K562 (cell line): Measurements from ENCODE around the gene SRL. TPM values are rescaled to one million over a fixed set of nuclear protein-coding genes. Genes with fewer than 3 reads are reported as not detected.

ENCODE experiments used
- ARHGAP35 ChIP-seq: fragments of 450-650 bp; IDR thresholded peaks from 2 replicates; pipeline ENCODE4 v1.6.1; 2018; ENCODE audit not compliant: partially characterized antibody
- ARID3A ChIP-seq: IDR thresholded peaks from 2 replicates; pipeline ENCODE4 v1.6.1; 2012; ENCODE audit warnings: low read depth, low read length, improper control_type of control experiment, borderline replicate concordance
- BCOR ChIP-seq: fragments of 450-650 bp; IDR thresholded peaks from 2 replicates; pipeline ENCODE4 v1.6.1; 2016
- CTCFL ChIP-seq: IDR thresholded peaks from 2 replicates; pipeline ENCODE4 v1.6.1; 2011; ENCODE audit warnings: borderline replicate concordance, low read depth, mild to moderate bottlenecking, moderate library complexity, low read length; ENCODE audit not compliant: insufficient read depth, poor library complexity, severe bottlenecking
- JUNB ChIP-seq: fragments of 450-650 bp; formaldehyde crosslinking; conservative IDR thresholded peaks from 2 replicates; pipeline ENCODE4 v1.4.0; 2020; ENCODE audit warnings: mild to moderate bottlenecking
- MTF1 ChIP-seq: fragments of 250-450 bp; sonication (Bioruptor Pico); IDR thresholded peaks from 2 replicates; pipeline ENCODE4 v1.9.0; 2021; ENCODE audit warnings: moderate library complexity, mild to moderate bottlenecking, inconsistent platforms, borderline replicate concordance
- REST ChIP-seq, 2 experiments: fragments of 450-650 bp; formaldehyde crosslinking in 1 of 2; IDR thresholded peaks; 2 replicates each; pipeline versions ENCODE4 v1.4.0 to v1.6.1; 2014 to 2020; ENCODE audit warnings: mild to moderate bottlenecking in 2 of 2, borderline replicate concordance in 1 of 2, low read depth in 1 of 2
- RFX5 ChIP-seq: IDR thresholded peaks from 2 replicates; pipeline ENCODE4 v1.6.1; 2011; ENCODE audit warnings: low read depth, mild to moderate bottlenecking, improper control_type of control experiment, low read length
- SIN3B ChIP-seq: fragments of 450-650 bp; IDR thresholded peaks from 2 replicates; pipeline ENCODE4 v1.6.1; 2017; ENCODE audit warnings: low read depth, mild to moderate bottlenecking, moderate library complexity
- SRSF3 ChIP-seq: fragments of 200-400 bp; formaldehyde crosslinking; IDR thresholded peaks from 2 replicates; pipeline ENCODE4 v1.6.1; 2016; ENCODE audit warnings: mild to moderate bottlenecking, low read length, moderate library complexity; ENCODE audit not compliant: insufficient read depth
- VEZF1 ChIP-seq: fragments of 200-800 bp; sonication (Bioruptor generic); IDR thresholded peaks from 2 replicates; pipeline ENCODE4 v1.6.1; 2017; ENCODE audit warnings: missing genetic modification characterization, missing compliant biosample characterization
- ZNF263 ChIP-seq: sonication (generic); formaldehyde crosslinking; IDR thresholded peaks from 2 replicates; pipeline ENCODE4 v1.8.0; 2022; ENCODE audit warnings: mild to moderate bottlenecking, missing genetic modification reagents, borderline replicate concordance
- ZNF778 ChIP-seq: fragments of 450-650 bp; formaldehyde crosslinking; IDR thresholded peaks from 2 replicates; pipeline ENCODE4 v1.4.0; 2020; ENCODE audit warnings: mild to moderate bottlenecking, moderate library complexity
- polyA plus RNA-seq, 8 experiments: library from polyadenylated mRNA; depleted of rRNA in 4 of 8; stranded (reverse) in 5 of 8; unstranded in 3 of 8; fragments of >200 nt; fragmentation: Nextera tagmentation in 2 of 8; fragmentation: Illumina TruSeq in 1 of 8; extraction: Ambion mirVana in 2 of 8; extraction: Trizol in 1 of 8; gene quantifications; 2 replicates each; pipeline versions ENCODE4 v1.2.1 to v1.2.3, GENCODE V29; 2011 to 2014; ENCODE audit warnings: inconsistent platforms in 1 of 8, missing spikeins in 1 of 8
- total RNA-seq, 7 experiments: library from RNA; depleted of rRNA in 6 of 7; stranded (reverse); fragments of >200 nt in 6 of 7; fragmentation: Illumina TruSeq in 2 of 7; extraction: Trizol in 2 of 7; gene quantifications; 2 replicates each; pipeline versions ENCODE4 v1.2.1 to v1.2.3, GENCODE V29; 2011 to 2021; ENCODE audit warnings: low replicate concordance in 1 of 7

Gene SRL
- total and polyA plus RNA-seq, 9 of the 15 experiments (the other 6 are each of a cell fraction or from before 2014, with no cell fraction given): 0.01 TPM; not detected in 8

- TF ChIP-seq VEZF1 (CRISPR knock-in tag): peak; percentile 62
- TF ChIP-seq SRSF3: no peak
- no peak for TF ChIP-seq CTCFL
- no peak for TF ChIP-seq ZNF778
- 0 out of 2 replicates have a peak, but pooled peaks have one; percentile 47 for TF ChIP-seq ARID3A
- TF ChIP-seq SIN3B: no peak
- TF ChIP-seq ARHGAP35: no peak
- TF ChIP-seq BCOR: no peak
- TF ChIP-seq RFX5: no peak
- TF ChIP-seq JUNB (CRISPR knock-in tag): no peak
- no peak for TF ChIP-seq MTF1 (CRISPR knock-in tag)
- TF ChIP-seq ZNF263 (CRISPR knock-in tag): no peak
- no peak for TF ChIP-seq REST (IDR thresholded peaks at IDR 0.05; ENCODE audit: borderline replicate concordance)
- no peak for TF ChIP-seq REST (CRISPR knock-in tag; IDR thresholded peaks at IDR 0.05; ENCODE audit: low read depth)
Measured at GRCh38 chr16:4244254-4245076, 2.6 kb upstream of the SRL start (continued).
